AG09309 (cell line): ENCODE data around the gene MRPL16.

Experiments used
- DNase-seq: peaks from one replicate; pipeline ENCODE4 v3.0.0-alpha.2; 2010; ENCODE audit warnings: low read depth
- H3K4me3 ChIP-seq: 2 replicates; pipeline ENCODE4 v1.5.1; 2011; ENCODE audit warnings: mild to moderate bottlenecking, low read depth, low read length, moderate library complexity; ENCODE audit not compliant: control insufficient read depth
- CTCF ChIP-seq: IDR thresholded peaks from 2 replicates; pipeline ENCODE4 v1.5.1; 2011; ENCODE audit warnings: mild to moderate bottlenecking, low read depth, low read length, inconsistent platforms; ENCODE audit not compliant: insufficient read depth, control insufficient read depth; ENCODE audit errors: missing control alignments

MRPL16 gene

DNA sequence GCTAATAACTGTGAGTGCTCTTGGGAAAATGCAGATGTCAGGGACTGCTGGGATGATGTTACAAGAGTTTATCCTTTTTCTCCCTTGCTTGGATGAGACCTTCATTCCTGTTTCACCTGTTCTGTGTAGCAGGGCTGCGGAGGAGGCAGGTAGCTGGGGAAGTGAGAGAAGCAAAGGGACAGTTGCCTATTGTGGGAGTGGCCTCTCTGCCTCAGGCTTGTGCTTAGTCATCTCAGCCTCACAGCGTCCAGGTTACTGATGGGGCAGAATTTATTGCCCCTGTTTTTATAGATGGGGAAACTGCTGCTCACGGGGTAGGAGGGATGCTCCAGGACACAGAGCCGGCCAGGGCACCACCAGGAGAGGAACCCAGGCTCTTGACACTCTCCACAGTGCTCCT, 53.7 kb downstream of the MRPL16 start:
- DNase-seq = no peak
- no peak overlapping the region for H3K4me3 ChIP-seq
- no peak for TF ChIP-seq CTCF

DNA sequence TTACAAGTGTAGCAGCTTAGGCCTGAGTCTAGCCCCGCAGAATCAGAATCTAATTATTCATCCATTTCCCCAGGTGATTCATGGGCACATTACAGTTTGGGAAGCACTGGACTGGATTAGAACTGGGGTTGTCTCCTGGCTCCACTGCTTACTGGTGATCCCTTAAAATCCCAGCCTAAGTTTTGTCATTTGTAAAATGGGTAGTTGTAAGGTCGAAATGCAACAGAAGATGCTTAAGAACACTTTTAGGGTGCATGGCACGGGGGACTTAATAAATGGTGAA, 54.1 kb downstream of the MRPL16 start:
- no peak for DNase-seq
- H3K4me3 ChIP-seq = no peak overlapping the region
- no peak for TF ChIP-seq CTCF
